Mammary epithelial cell (primary cell): ENCODE data around the gene CD82.

ENCODE experiments used
- EZH2 ChIP-seq: IDR thresholded peaks from 2 replicates; pipeline ENCODE4 v1.6.1; 2012; ENCODE audit warnings: low read length, inconsistent platforms, borderline replicate concordance
- TF ChIP-seq, protein P1 (sequence below), 2 donors: IDR thresholded peaks in 1 of 2; conservative IDR thresholded peaks in 1 of 2; 2 replicates each; pipeline ENCODE4 v1.5.1; 2011 to 2012; ENCODE audit warnings: inconsistent platforms in 2 of 2, low read length in 2 of 2, mild to moderate bottlenecking in 2 of 2, control low read depth in 1 of 2, low read depth in 1 of 2; ENCODE audit not compliant: insufficient read depth in 1 of 2; ENCODE audit errors: extremely low read depth in 1 of 2

DNA sequence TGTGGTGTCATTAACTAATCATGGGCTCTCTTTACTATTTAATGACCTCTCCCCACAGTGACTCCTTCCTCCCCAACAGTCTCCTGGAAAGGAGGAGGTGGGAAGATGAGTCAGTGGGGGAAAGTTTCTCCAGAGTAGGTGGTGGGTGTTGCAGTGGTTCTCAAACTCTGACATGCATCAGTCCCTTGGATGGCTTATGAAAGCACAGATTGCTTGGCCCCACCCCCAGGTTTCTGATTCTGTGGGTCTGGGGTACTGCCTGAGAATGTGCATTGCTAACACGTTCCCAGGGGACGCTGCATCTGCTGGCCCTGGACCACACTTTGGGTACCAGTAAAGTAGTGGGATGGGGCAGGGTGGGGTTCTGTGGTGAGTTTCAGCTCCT lies 9.8 kb downstream of the CD82 start:
- no peak for TF ChIP-seq EZH2
- TF ChIP-seq, protein P1, sequence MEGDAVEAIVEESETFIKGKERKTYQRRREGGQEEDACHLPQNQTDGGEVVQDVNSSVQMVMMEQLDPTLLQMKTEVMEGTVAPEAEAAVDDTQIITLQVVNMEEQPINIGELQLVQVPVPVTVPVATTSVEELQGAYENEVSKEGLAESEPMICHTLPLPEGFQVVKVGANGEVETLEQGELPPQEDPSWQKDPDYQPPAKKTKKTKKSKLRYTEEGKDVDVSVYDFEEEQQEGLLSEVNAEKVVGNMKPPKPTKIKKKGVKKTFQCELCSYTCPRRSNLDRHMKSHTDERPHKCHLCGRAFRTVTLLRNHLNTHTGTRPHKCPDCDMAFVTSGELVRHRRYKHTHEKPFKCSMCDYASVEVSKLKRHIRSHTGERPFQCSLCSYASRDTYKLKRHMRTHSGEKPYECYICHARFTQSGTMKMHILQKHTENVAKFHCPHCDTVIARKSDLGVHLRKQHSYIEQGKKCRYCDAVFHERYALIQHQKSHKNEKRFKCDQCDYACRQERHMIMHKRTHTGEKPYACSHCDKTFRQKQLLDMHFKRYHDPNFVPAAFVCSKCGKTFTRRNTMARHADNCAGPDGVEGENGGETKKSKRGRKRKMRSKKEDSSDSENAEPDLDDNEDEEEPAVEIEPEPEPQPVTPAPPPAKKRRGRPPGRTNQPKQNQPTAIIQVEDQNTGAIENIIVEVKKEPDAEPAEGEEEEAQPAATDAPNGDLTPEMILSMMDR (conservative IDR thresholded peaks at IDR 0.05 in 1 of 2, IDR thresholded peaks at IDR 0.05 in 1 of 2; ENCODE audit: extremely low read depth in 1 of 2, insufficient read depth in 1 of 2, low read depth in 1 of 2, low read length in 2 of 2): no peak
